ENCODE data around the gene RGMA. TPM values are rescaled to one million over a fixed set of nuclear protein-coding genes. Genes with fewer than 3 reads are reported as not detected.

Gene RGMA
- total and polyA plus RNA-seq, 2 of the 8 experiments (the other 6 are each of a cell fraction or from before 2014, with no cell fraction given), result 19.9 to 39.8 TPM

DNA sequence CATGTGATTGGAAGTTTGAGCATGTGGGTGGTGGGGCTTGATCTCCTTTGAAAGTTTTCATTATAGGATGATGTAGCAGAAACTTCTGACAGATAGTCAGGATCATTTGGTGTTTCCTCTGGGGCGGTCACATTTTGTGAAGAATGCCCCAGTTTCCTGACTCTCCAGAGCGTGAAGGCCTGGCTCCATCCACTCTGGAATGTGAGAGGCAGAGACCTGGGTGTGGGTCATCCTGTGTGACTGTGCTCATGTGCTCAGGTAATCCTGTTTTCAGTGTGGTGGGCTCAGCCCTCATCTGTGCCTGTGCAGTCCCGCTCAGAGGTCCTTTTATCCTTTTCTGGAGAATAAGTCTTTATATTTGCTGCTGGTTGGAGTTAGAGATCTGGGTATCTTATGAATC is 81.0 kb downstream of the RGMA start (continued):
- TF ChIP-seq, protein P1, sequence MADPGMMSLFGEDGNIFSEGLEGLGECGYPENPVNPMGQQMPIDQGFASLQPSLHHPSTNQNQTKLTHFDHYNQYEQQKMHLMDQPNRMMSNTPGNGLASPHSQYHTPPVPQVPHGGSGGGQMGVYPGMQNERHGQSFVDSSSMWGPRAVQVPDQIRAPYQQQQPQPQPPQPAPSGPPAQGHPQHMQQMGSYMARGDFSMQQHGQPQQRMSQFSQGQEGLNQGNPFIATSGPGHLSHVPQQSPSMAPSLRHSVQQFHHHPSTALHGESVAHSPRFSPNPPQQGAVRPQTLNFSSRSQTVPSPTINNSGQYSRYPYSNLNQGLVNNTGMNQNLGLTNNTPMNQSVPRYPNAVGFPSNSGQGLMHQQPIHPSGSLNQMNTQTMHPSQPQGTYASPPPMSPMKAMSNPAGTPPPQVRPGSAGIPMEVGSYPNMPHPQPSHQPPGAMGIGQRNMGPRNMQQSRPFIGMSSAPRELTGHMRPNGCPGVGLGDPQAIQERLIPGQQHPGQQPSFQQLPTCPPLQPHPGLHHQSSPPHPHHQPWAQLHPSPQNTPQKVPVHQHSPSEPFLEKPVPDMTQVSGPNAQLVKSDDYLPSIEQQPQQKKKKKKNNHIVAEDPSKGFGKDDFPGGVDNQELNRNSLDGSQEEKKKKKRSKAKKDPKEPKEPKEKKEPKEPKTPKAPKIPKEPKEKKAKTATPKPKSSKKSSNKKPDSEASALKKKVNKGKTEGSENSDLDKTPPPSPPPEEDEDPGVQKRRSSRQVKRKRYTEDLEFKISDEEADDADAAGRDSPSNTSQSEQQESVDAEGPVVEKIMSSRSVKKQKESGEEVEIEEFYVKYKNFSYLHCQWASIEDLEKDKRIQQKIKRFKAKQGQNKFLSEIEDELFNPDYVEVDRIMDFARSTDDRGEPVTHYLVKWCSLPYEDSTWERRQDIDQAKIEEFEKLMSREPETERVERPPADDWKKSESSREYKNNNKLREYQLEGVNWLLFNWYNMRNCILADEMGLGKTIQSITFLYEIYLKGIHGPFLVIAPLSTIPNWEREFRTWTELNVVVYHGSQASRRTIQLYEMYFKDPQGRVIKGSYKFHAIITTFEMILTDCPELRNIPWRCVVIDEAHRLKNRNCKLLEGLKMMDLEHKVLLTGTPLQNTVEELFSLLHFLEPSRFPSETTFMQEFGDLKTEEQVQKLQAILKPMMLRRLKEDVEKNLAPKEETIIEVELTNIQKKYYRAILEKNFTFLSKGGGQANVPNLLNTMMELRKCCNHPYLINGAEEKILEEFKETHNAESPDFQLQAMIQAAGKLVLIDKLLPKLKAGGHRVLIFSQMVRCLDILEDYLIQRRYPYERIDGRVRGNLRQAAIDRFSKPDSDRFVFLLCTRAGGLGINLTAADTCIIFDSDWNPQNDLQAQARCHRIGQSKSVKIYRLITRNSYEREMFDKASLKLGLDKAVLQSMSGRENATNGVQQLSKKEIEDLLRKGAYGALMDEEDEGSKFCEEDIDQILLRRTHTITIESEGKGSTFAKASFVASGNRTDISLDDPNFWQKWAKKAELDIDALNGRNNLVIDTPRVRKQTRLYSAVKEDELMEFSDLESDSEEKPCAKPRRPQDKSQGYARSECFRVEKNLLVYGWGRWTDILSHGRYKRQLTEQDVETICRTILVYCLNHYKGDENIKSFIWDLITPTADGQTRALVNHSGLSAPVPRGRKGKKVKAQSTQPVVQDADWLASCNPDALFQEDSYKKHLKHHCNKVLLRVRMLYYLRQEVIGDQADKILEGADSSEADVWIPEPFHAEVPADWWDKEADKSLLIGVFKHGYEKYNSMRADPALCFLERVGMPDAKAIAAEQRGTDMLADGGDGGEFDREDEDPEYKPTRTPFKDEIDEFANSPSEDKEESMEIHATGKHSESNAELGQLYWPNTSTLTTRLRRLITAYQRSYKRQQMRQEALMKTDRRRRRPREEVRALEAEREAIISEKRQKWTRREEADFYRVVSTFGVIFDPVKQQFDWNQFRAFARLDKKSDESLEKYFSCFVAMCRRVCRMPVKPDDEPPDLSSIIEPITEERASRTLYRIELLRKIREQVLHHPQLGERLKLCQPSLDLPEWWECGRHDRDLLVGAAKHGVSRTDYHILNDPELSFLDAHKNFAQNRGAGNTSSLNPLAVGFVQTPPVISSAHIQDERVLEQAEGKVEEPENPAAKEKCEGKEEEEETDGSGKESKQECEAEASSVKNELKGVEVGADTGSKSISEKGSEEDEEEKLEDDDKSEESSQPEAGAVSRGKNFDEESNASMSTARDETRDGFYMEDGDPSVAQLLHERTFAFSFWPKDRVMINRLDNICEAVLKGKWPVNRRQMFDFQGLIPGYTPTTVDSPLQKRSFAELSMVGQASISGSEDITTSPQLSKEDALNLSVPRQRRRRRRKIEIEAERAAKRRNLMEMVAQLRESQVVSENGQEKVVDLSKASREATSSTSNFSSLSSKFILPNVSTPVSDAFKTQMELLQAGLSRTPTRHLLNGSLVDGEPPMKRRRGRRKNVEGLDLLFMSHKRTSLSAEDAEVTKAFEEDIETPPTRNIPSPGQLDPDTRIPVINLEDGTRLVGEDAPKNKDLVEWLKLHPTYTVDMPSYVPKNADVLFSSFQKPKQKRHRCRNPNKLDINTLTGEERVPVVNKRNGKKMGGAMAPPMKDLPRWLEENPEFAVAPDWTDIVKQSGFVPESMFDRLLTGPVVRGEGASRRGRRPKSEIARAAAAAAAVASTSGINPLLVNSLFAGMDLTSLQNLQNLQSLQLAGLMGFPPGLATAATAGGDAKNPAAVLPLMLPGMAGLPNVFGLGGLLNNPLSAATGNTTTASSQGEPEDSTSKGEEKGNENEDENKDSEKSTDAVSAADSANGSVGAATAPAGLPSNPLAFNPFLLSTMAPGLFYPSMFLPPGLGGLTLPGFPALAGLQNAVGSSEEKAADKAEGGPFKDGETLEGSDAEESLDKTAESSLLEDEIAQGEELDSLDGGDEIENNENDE (IDR thresholded peaks at IDR 0.05; ENCODE audit: insufficient replicate concordance, low read length), result no peak
- TF ChIP-seq CBX8 (IDR thresholded peaks at IDR 0.05; ENCODE audit: borderline replicate concordance, low read depth, low read length) (no peak), BACH1 (IDR thresholded peaks at IDR 0.05; ENCODE audit: low read length) (no peak), NANOG (IDR thresholded peaks at IDR 0.05; ENCODE audit: insufficient read depth, low read depth, low read length, poor library complexity, severe bottlenecking) (no peak), POLR2A (IDR thresholded peaks at IDR 0.05; ENCODE audit: control extremely low read depth in 1 of 2, low read depth in 2 of 2, low read length in 2 of 2) (no peak)
- TF ChIP-seq, protein P2, sequence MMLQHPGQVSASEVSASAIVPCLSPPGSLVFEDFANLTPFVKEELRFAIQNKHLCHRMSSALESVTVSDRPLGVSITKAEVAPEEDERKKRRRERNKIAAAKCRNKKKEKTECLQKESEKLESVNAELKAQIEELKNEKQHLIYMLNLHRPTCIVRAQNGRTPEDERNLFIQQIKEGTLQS (IDR thresholded peaks at IDR 0.05; ENCODE audit: insufficient read depth, low read depth, low read length), result no peak

All from H1 (cell line).